HepG2 (cell line): ENCODE results near the gene BCAN. TPM values are rescaled to one million over a fixed set of nuclear protein-coding genes. Genes with fewer than 3 reads are reported as not detected.

Source experiments
- ATAC-seq: fragments of 200-7000 bp; cut with Tn5 transposase; 3 replicates; pipeline ENCODE4 v1.9.1; 2020; ENCODE audit warnings: mild to moderate bottlenecking, moderate library complexity
- BruUV-seq: library from RNA; stranded (reverse); fragments of 400-500 nt; replicated peaks from 2 replicates; lab custom pipeline; 2021; lab: Mats Ljungman, UMichigan
- CTCF ChIA-PET: fragments of 300-600 bp; formaldehyde crosslinking; extraction: SDS; loops from one replicate; lab custom pipeline; 2021; ENCODE audit warnings: low total read pairs, inconsistent platforms, low intra/inter-chr PET ratio; lab: Yijun Ruan, JAX
- POLR2A ChIA-PET: fragments of 350-600 bp; sonication (Branson Sonifier 250); formaldehyde crosslinking; loops from one replicate; lab custom pipeline; 2020; ENCODE audit warnings: antibody characterized with exemption, inconsistent platforms; lab: Yijun Ruan, JAX
- DNase-seq: peaks from one replicate; pipeline ENCODE4 v3.0.0-alpha.2; 2015; ENCODE audit warnings: low spot score
- FAIRE-seq: peaks from 3 replicates; lab custom pipeline; 2011; peaks lifted over from hg19 to GRCh38; lab: Jason Lieb, UNC
- H2AFZ ChIP-seq: one replicate; pipeline ENCODE4 v1.6.1; 2011; ENCODE audit warnings: low read length, inconsistent platforms
- H3K27ac ChIP-seq: fragments of 300-600 bp; 3 replicates; pipeline ENCODE4 v1.8.0; 2011; ENCODE audit warnings: mixed run types, mild to moderate bottlenecking, mixed read lengths, low read length, inconsistent platforms; ENCODE audit not compliant: insufficient read depth; ENCODE audit errors: extremely low read length
- H3K27me3 ChIP-seq, 2 experiments: fragments of 200-600 bp in 1 of 2; 2 replicates in 1 of 2; 3 replicates in 1 of 2; pipeline versions ENCODE4 v1.6.0 to v1.8.0; 2011; ENCODE audit warnings: low read length in 2 of 2, mild to moderate bottlenecking in 2 of 2, moderate library complexity in 2 of 2, inconsistent platforms in 1 of 2; ENCODE audit not compliant: insufficient read depth in 2 of 2, control insufficient read depth in 1 of 2
- H3K36me3 ChIP-seq, 2 experiments: fragments of 200-600 bp in 1 of 2; replicated peaks in 1 of 2; 2 replicates in 1 of 2; 3 replicates in 1 of 2; pipeline versions ENCODE4 v1.5.1 to v1.8.0; 2011; ENCODE audit warnings: low read length in 2 of 2, inconsistent platforms in 1 of 2; ENCODE audit not compliant: insufficient read depth in 2 of 2, control insufficient read depth in 1 of 2
- H3K4me1 ChIP-seq: 2 replicates; pipeline ENCODE4 v1.5.1; 2012; ENCODE audit warnings: low read length, inconsistent platforms; ENCODE audit not compliant: insufficient read depth
- H3K4me2 ChIP-seq: 2 replicates; pipeline ENCODE4 v1.6.0; 2011; ENCODE audit warnings: low read depth, low read length, inconsistent platforms
- H3K4me3 ChIP-seq, 3 experiments: fragments of 200-600 bp in 1 of 3; sonication (generic), shearing (Covaris generic) in 1 of 3; replicated peaks in 1 of 3; 2 replicates each; pipeline ENCODE4 v1.5.1; 2011 to 2016; ENCODE audit warnings: low read length in 3 of 3, inconsistent platforms in 2 of 3, low read depth in 2 of 3, mild to moderate bottlenecking in 2 of 3, control low read depth in 1 of 3, mixed read lengths in 1 of 3; ENCODE audit not compliant: insufficient read depth in 1 of 3
- H3K79me2 ChIP-seq: one replicate; pipeline ENCODE4 v1.6.1; 2011; ENCODE audit warnings: low read length, inconsistent platforms; ENCODE audit not compliant: insufficient read depth
- H3K9ac ChIP-seq: 2 replicates; pipeline ENCODE4 v1.6.0; 2011; ENCODE audit warnings: mild to moderate bottlenecking, low read depth, low read length, inconsistent platforms; ENCODE audit not compliant: insufficient read depth
- H3K9me3 ChIP-seq: 2 replicates; pipeline ENCODE4 v1.5.1; 2012; ENCODE audit warnings: mild to moderate bottlenecking, low read length
- H4K20me1 ChIP-seq: 2 replicates; pipeline ENCODE4 v1.6.0; 2011; ENCODE audit warnings: inconsistent platforms, mild to moderate bottlenecking, low read length, moderate library complexity; ENCODE audit not compliant: insufficient read depth
- CREM ChIP-seq, 2 experiments: sonication (generic) in 1 of 2; formaldehyde crosslinking in 1 of 2; IDR thresholded peaks; 2 replicates each; pipeline versions ENCODE4 v1.4.0 to v1.6.1; 2016 to 2020; ENCODE audit warnings: antibody characterized with exemption in 1 of 2, mild to moderate bottlenecking in 1 of 2, missing genetic modification reagents in 1 of 2
- GABPA ChIP-seq, 2 experiments: IDR thresholded peaks; 2 replicates each; pipeline ENCODE4 v1.6.1; 2011 to 2016; ENCODE audit warnings: low read depth in 2 of 2, low read length in 1 of 2, missing biosample characterization in 1 of 2, missing genetic modification characterization in 1 of 2
- HMGA1 ChIP-seq: sonication (generic); formaldehyde crosslinking; conservative IDR thresholded peaks from 2 replicates; pipeline ENCODE4 v1.4.0; 2020; ENCODE audit warnings: missing genetic modification reagents
- HNF4A ChIP-seq: sonication (generic); formaldehyde crosslinking; IDR thresholded peaks from 2 replicates; pipeline ENCODE4 v1.4.0; 2020; ENCODE audit warnings: missing genetic modification reagents
- KAT8 ChIP-seq: IDR thresholded peaks from 2 replicates; pipeline ENCODE4 v1.6.1; 2016; ENCODE audit warnings: missing genetic modification reagents, missing compliant biosample characterization
- SNAPC2 ChIP-seq: sonication (generic); formaldehyde crosslinking; IDR thresholded peaks from 2 replicates; pipeline ENCODE4 v1.8.1; 2022; ENCODE audit warnings: mild to moderate bottlenecking, missing genetic modification reagents
- SOX6 ChIP-seq, 2 experiments: fragments of 450-650 bp in 1 of 2; sonication (generic) in 1 of 2; formaldehyde crosslinking in 1 of 2; IDR thresholded peaks; 2 replicates each; pipeline versions ENCODE4 v1.4.0 to v1.6.1; 2017 to 2020; ENCODE audit warnings: antibody characterized with exemption in 1 of 2, mild to moderate bottlenecking in 1 of 2, missing genetic modification reagents in 1 of 2
- SP140L ChIP-seq: sonication (generic); formaldehyde crosslinking; IDR thresholded peaks from 2 replicates; pipeline ENCODE4 v1.4.0; 2020; ENCODE audit warnings: missing genetic modification reagents, borderline replicate concordance
- SUZ12 ChIP-seq: fragments of 150-350 bp; IDR thresholded peaks from 2 replicates; pipeline ENCODE4 v1.6.1; 2014; ENCODE audit warnings: low read depth, low read length
- TSC22D2 ChIP-seq: sonication (generic); formaldehyde crosslinking; IDR thresholded peaks from 2 replicates; pipeline ENCODE4 v1.5.1; 2020; ENCODE audit warnings: missing genetic modification reagents, mild to moderate bottlenecking, borderline replicate concordance
- ZNF121 ChIP-seq: sonication (generic); formaldehyde crosslinking; IDR thresholded peaks from 2 replicates; pipeline ENCODE4 v1.5.0; 2020; ENCODE audit warnings: mild to moderate bottlenecking, missing genetic modification reagents
- ZNF281 ChIP-seq: sonication (generic); formaldehyde crosslinking; IDR thresholded peaks from 2 replicates; pipeline ENCODE4 v1.4.0; 2020; ENCODE audit warnings: missing genetic modification reagents, borderline replicate concordance
- ZNF589 ChIP-seq: sonication (generic); formaldehyde crosslinking; conservative IDR thresholded peaks from 2 replicates; pipeline ENCODE4 v1.8.0; 2022; ENCODE audit warnings: mild to moderate bottlenecking, moderate library complexity, missing genetic modification reagents
- ZNF660 ChIP-seq: sonication (generic); formaldehyde crosslinking; IDR thresholded peaks from 2 replicates; pipeline ENCODE4 v1.5.1; 2020; ENCODE audit warnings: mild to moderate bottlenecking, low read depth, missing genetic modification reagents, borderline replicate concordance
- ZSCAN12 ChIP-seq: sonication (generic); formaldehyde crosslinking; IDR thresholded peaks from 2 replicates; pipeline ENCODE4 v1.9.0; 2021; ENCODE audit warnings: mild to moderate bottlenecking, missing genetic modification reagents
- ZSCAN22 ChIP-seq: sonication (generic); formaldehyde crosslinking; IDR thresholded peaks from 2 replicates; pipeline ENCODE4 v1.4.0; 2020; ENCODE audit warnings: mild to moderate bottlenecking, missing genetic modification reagents
- WGBS: methylation state at CpG from one replicate; pipeline ENCODE4 v1.1.6; 2017; ENCODE audit warnings: low lambda C conversion rate; 5-methylcytosine and 5-hydroxymethylcytosine counted together
- in situ Hi-C: cut with HindIII; loops from 2 replicates; pipeline ENCODE4 v1.10.0; 2017; ENCODE audit warnings: low pct_unique_long_range_greater_than_20kb; ENCODE audit not compliant: extremely low pct_ligation_motif_present
- intact Hi-C: fragments of 100-400 bp; cut with micrococcal nuclease; formaldehyde crosslinking; loops from one replicate; pipeline ENCODE4 v1.10.0; 2022; ENCODE audit not compliant: unreplicated experiment
- polyA plus RNA-seq, 8 experiments: library from polyadenylated mRNA; depleted of rRNA in 3 of 8; stranded (reverse) in 7 of 8; unstranded in 1 of 8; fragments of >200 nt; fragmentation: Illumina TruSeq in 4 of 8; extraction: Trizol in 4 of 8; gene quantifications; 2 replicates each; pipeline versions ENCODE4 v1.2.1 to v1.2.3, GENCODE V29; 2011 to 2016; ENCODE audit warnings: low read depth in 4 of 8, missing spikeins in 1 of 8, mixed read lengths in 1 of 8; ENCODE audit not compliant: insufficient read depth in 1 of 8
- total RNA-seq, 5 experiments: library from RNA; depleted of rRNA; stranded (reverse); fragments of >200 nt; fragmentation: Illumina TruSeq; extraction: Trizol; gene quantifications; 2 replicates each; pipeline ENCODE4 v1.2.3, GENCODE V29; 2016; ENCODE audit warnings: low read depth in 1 of 5

BCAN gene
- total and polyA plus RNA-seq, 2 of the 13 experiments (the other 11 are each of a cell fraction or from before 2014, with no cell fraction given): not detected

- H3K27ac ChIP-seq: no peak overlapping the region
- H3K4me1 ChIP-seq: peaks cover 27% of the 10 kb centered on the region
- no peak for FAIRE-seq
- H4K20me1 ChIP-seq: no peaks in the 10 kb centered on the region
- no peak for ATAC-seq
- no peak overlapping the region for H2AFZ ChIP-seq
- ChIA-PET POLR2A (no interaction called here), CTCF (no interaction called here)
- intact Hi-C loops: no loop called here
- no peak overlapping the region for H3K4me3 ChIP-seq
- no peak overlapping the region for H3K4me2 ChIP-seq
- H3K79me2 ChIP-seq: peaks cover 19% of the 10 kb centered on the region
- no TSS peak for BruUV-seq
- WGBS: 100% methylated on average over 4 of the region's 4 CpGs
- TF ChIP-seq ZNF121 (CRISPR knock-in tag): peak; percentile 79
- TF ChIP-seq KAT8: no peak
- TF ChIP-seq SUZ12: no peak
- no peak for TF ChIP-seq CREM (IDR thresholded peaks at IDR 0.05)
- TF ChIP-seq CREM (CRISPR knock-in tag; IDR thresholded peaks at IDR 0.05): no peak
- H3K9ac ChIP-seq: no peak overlapping the region
- H3K27me3 ChIP-seq: no peaks in the 10 kb centered on the region
- DNase-seq: no peak
- H3K36me3 ChIP-seq: peaks cover 7 to 41% of the 10 kb centered on the region in 2 experiments
- in situ Hi-C loops: no loop called here
- no peaks in the 10 kb centered on the region for H3K9me3 ChIP-seq
These were observed 43.0 kb upstream of the BCAN start for GRCh38 chr1:156598731-156599432.

DNA sequence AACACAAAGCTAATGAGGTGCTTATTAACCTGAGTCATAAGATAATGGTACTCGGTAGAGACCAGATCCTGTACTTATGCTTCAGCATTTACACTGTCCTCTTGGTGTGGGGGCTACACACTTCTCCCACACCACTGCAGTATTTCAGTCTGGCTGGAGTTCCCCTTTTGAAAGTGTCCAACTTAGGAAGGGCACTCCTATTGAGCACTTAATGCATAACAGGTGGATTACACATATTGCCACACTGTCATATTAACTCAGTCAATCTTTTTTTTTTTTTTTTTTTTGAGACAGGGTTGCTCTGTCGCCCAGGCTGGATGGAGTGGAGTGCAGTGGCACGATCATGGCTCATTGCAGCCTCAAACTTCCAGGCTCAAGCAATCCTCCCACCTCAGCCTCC is 42.1 kb upstream of the BCAN start:
- BruUV-seq: no TSS peak
- FAIRE-seq (no peak), DNase-seq (peak; percentile 44), ATAC-seq (peak; percentile 44)
- POLR2A ChIA-PET: interaction anchor here (1.3 to 2.2 kb wide), 2 partner anchors 8 to 99 kb away, joined by 4 to 36 read pairs; partner anchors contain the start of gene NAXE
- H3K36me3 ChIP-seq: peaks cover 7 to 37% of the 10 kb centered on the region in 2 experiments
- no peak overlapping the region for H3K27ac ChIP-seq
- no peaks in the 10 kb centered on the region for H4K20me1 ChIP-seq
- CTCF ChIA-PET: no interaction called here
- no peaks in the 10 kb centered on the region for H3K27me3 ChIP-seq
- no peaks in the 10 kb centered on the region for H3K9me3 ChIP-seq
- peak overlapping the region in 1 of 3 experiments; percentile 85; a peak in 1 of 6 replicates for H3K4me3 ChIP-seq
- H3K4me1 ChIP-seq: peaks cover 27% of the 10 kb centered on the region
- H3K79me2 ChIP-seq: peaks cover 19% of the 10 kb centered on the region
- intact Hi-C loops (no loop called here), in situ Hi-C loops (no loop called here)
- H3K4me2 ChIP-seq: peak overlapping the region; percentile 92
- no peak overlapping the region for H2AFZ ChIP-seq
- H3K9ac ChIP-seq: 0 out of 2 replicates have a peak overlapping the region, but pooled peaks have one; percentile 86
- WGBS: 83% methylated on average over 3 of the region's 3 CpGs
- TF ChIP-seq SOX6 (IDR thresholded peaks at IDR 0.05) (no peak), SOX6 (CRISPR knock-in tag; IDR thresholded peaks at IDR 0.05) (no peak), SP140L (no peak), TSC22D2 (CRISPR knock-in tag) (no peak), ZNF589 (CRISPR knock-in tag) (no peak), ZNF281 (no peak), SNAPC2 (CRISPR knock-in tag) (no peak), ZSCAN22 (CRISPR knock-in tag) (no peak), ZSCAN12 (CRISPR knock-in tag) (no peak), HMGA1 (CRISPR knock-in tag) (no peak), HNF4A (CRISPR knock-in tag) (no peak), ZNF660 (CRISPR knock-in tag) (no peak), GABPA (IDR thresholded peaks at IDR 0.05; ENCODE audit: low read depth, low read length) (no peak), GABPA (CRISPR knock-in tag; IDR thresholded peaks at IDR 0.05; ENCODE audit: low read depth) (no peak)
